HFFc6 (cell line): ENCODE measurements around the gene POU2F1. TPM values are rescaled to one million over a fixed set of nuclear protein-coding genes. Genes with fewer than 3 reads are reported as not detected.

Experiments used
- DNase-seq: peaks from one replicate; pipeline ENCODE4 v3.0.0-alpha.2; 2018
- H3K27ac Mint-ChIP-seq: 2 replicates; pipeline ENCODE4 v1.8.0; 2020; ENCODE audit warnings: mild to moderate bottlenecking, mixed read lengths
- H3K27me3 Mint-ChIP-seq: 2 replicates; pipeline ENCODE4 v1.8.0; 2021; ENCODE audit warnings: mild to moderate bottlenecking, moderate library complexity, mixed read lengths; ENCODE audit not compliant: insufficient read depth
- H3K36me3 Mint-ChIP-seq: 2 replicates; pipeline ENCODE4 v1.8.0; 2021; ENCODE audit warnings: low read depth, mixed read lengths
- H3K4me1 Mint-ChIP-seq: 2 replicates; pipeline ENCODE4 v1.8.0; 2020; ENCODE audit warnings: low read depth, mixed read lengths
- H3K4me3 Mint-ChIP-seq: 2 replicates; pipeline ENCODE4 v1.8.0; 2020; ENCODE audit warnings: mild to moderate bottlenecking, moderate library complexity, mixed read lengths
- H3K9me3 Mint-ChIP-seq: 2 replicates; pipeline ENCODE4 v1.8.0; 2020; ENCODE audit warnings: mild to moderate bottlenecking, mixed read lengths
- total RNA-seq, 6 experiments: library from RNA; stranded (reverse); fragmentation: NEBNext Ultra II Directional; extraction: Animal tissue kit (Norgen Biotek cat#: 25700); gene quantifications; 2 replicates in 1 of 6; 3 replicates in 5 of 6; pipeline ENCODE4 v1.2.3, GENCODE V29; 2021
- TF ChIP-seq, protein P1 (sequence below): fragments of 200-600 bp; sonication (generic); IDR thresholded peaks from 2 replicates; pipeline ENCODE4 v1.5.0; 2021; ENCODE audit warnings: antibody characterized with exemption, mild to moderate bottlenecking

POU2F1 gene
- total RNA-seq, 6 experiments from 2014 or later, result 3.4 to 6.6 (median 4.4) TPM

DNA sequence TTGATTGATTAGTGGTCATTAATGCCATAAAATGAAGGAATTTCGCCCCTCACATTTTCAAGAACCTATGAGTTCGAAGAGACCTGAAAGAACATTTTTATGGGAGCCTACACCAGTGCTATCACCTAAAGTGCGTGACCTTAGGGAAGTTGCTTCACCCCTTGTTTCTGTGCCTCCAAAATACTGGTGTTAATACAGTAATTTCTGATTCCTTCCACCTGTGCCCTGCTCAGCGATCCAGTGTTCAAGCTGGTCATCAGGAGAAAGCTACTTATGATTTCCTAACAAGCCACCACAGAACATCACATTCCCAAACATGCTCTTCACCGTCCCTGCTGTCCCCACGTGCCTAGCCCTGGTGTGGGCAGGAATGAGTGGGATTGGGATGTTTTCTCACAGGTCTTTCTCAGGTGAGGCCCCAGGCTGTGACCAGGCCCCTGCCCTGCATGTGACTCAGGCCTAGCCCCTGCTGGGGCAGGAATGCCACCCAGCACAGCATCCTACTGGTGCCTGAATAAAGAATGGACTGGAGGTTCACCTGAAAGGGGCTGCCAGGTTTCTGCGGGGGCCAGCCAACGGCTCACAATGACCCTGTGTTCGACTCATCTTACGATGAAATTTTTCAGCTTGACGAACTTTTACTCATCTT is 237.4 kb downstream of the POU2F1 start:
- Mint-ChIP-seq H3K27ac (no peak overlapping the region), H3K36me3 (no peaks in the 10 kb centered on the region), H3K4me3 (no peak overlapping the region), H3K4me1 (peaks cover 5% of the 10 kb centered on the region; the same call in 1 of the 2 replicates), H3K27me3 (peaks cover 23% of the 10 kb centered on the region), H3K9me3 (no peaks in the 10 kb centered on the region)
- DNase-seq, result no peak
- TF ChIP-seq, protein P1, sequence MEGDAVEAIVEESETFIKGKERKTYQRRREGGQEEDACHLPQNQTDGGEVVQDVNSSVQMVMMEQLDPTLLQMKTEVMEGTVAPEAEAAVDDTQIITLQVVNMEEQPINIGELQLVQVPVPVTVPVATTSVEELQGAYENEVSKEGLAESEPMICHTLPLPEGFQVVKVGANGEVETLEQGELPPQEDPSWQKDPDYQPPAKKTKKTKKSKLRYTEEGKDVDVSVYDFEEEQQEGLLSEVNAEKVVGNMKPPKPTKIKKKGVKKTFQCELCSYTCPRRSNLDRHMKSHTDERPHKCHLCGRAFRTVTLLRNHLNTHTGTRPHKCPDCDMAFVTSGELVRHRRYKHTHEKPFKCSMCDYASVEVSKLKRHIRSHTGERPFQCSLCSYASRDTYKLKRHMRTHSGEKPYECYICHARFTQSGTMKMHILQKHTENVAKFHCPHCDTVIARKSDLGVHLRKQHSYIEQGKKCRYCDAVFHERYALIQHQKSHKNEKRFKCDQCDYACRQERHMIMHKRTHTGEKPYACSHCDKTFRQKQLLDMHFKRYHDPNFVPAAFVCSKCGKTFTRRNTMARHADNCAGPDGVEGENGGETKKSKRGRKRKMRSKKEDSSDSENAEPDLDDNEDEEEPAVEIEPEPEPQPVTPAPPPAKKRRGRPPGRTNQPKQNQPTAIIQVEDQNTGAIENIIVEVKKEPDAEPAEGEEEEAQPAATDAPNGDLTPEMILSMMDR, result no peak

DNA sequence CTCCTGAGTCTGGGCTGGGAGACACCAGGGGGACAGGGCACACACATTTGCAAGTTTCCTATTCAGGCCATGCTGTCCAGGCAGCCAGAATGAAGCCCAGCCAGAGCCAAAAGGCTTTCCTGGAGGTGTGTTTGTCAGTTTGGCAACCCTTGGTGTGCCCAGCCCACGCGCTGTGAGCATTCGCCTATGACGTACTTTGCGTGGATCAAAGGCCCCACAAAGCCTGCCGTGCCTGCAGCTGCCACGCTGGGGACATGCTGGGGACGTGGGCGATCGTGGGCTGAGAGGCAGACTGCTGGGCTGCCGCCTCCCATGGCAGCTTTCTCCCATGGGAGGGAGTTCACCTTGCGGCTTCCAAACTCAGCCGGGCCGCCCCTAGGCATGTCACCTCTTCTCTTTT is 240.2 kb downstream of the POU2F1 start:
- DNase-seq, result no peak
- Mint-ChIP-seq H3K27me3 (peaks cover 29% of the 10 kb centered on the region), H3K9me3 (no peaks in the 10 kb centered on the region), H3K36me3 (no peaks in the 10 kb centered on the region), H3K27ac (no peak overlapping the region), H3K4me3 (no peak overlapping the region), H3K4me1 (peaks cover 5% of the 10 kb centered on the region; the same call in 1 of the 2 replicates)
- TF ChIP-seq, protein P1, result no peak

DNA sequence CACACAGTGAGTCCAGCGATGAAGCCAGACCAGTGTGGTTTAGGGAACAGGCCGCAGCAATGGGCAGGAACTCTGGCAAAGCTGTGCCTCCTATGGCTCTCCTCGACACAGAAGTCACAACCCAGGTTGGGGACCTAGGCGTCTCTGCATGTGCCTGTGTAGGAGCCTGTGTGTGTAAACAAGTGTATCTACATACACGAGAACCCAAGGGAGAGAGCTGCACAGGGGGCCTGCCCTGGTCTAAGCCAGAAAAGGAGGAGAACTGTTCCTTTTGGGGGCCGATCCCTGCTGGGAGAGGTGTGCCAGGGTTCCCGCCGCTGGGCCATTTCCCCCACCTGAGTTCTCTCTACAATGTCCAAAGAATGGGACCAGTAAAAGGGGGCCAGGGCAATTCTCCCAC is 241.7 kb downstream of the POU2F1 start:
- H3K27me3 Mint-ChIP-seq, result peaks cover 24% of the 10 kb centered on the region
- H3K9me3 Mint-ChIP-seq, result no peaks in the 10 kb centered on the region
- no peak overlapping the region for H3K27ac Mint-ChIP-seq
- DNase-seq, result no peak
- H3K4me3 Mint-ChIP-seq, result no peak overlapping the region
- no peaks in the 10 kb centered on the region for H3K36me3 Mint-ChIP-seq
- TF ChIP-seq, protein P1, result no peak
- H3K4me1 Mint-ChIP-seq, result no peaks in the 10 kb centered on the region

DNA sequence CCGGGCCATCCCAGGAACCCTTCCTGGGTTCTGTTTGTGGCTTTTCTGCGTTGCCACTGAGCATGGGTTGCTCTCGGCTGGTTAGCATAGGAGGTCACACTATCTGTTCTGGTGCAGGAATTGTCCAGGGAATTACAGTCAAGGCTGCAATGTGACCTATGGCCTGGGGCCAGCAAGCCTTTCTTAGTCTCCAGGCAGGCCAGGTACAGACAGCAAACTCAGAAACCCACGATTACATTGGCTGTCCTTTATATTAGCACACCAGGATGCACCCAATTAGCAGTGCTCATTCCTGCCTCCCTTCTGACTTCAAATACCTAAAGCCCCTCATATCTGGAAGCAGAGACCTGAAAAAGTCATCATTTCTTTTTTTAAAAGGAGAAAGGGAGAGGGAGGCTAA is 242.4 kb downstream of the POU2F1 start:
- Mint-ChIP-seq H3K27me3 (peaks cover 21% of the 10 kb centered on the region), H3K36me3 (no peaks in the 10 kb centered on the region), H3K4me1 (no peaks in the 10 kb centered on the region), H3K9me3 (no peaks in the 10 kb centered on the region), H3K27ac (no peak overlapping the region), H3K4me3 (no peak overlapping the region)
- TF ChIP-seq, protein P1, result no peak
- no peak for DNase-seq

DNA sequence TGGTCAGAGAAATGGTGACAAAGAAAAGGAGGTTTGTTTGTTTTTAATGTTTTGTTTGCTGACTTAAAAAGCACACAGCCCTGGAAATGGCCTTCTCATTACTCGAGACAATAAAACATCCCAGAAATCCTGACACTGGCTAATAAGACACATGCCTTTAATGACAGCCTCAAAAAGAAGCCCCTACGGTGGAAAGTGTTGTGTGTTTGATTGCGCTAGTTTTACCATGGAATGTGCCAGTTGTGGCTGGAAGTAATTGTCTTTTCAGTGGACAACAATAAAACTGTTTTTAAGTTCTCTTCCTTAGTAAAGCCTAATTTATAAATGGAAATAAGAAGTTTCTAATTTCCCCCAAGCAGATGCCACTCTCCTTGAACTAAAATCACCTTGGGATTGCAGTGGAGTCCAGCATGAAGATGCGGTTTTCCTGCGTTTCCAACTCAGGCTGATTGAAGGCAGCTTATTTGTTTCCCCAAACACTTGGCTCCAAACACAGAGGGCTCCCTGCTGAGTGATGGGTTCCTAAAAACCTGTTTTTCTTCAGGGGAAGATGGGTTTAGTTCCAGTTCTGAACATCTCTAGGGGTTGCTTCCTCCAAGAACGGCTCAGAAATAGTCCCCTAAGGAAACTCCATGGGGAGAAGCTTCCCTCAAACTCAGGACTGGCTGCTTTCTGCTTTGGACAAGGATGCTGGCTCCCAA is 243.3 kb downstream of the POU2F1 start:
- peaks cover 28% of the 10 kb centered on the region for H3K27me3 Mint-ChIP-seq
- H3K36me3 Mint-ChIP-seq, result no peaks in the 10 kb centered on the region
- H3K27ac Mint-ChIP-seq, result no peak overlapping the region
- no peak overlapping the region for H3K4me3 Mint-ChIP-seq
- TF ChIP-seq, protein P1, result no peak
- no peak for DNase-seq
- H3K4me1 Mint-ChIP-seq, result no peaks in the 10 kb centered on the region
- no peaks in the 10 kb centered on the region for H3K9me3 Mint-ChIP-seq
